Measurements from ENCODE around the gene IGSF21.

DNA sequence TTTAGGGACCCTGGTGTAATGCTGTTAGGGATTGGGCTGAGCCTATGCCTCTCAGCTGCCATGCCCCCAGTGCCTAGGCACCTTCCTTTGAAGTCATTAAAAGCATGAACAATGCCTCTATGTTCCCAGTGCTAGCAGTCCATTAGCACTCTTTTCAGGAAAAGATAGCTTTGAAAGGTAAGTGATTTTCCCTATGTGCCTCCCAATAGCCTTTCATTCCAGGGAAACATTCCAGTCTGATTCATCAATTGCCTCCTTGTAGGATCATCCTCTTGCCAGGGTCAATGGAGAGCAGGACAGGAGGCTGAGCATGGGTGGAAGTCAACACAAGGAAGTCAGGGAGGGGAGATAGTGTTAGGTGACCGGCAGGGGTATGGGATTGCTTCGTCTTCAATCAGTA, 8.6 kb upstream of the IGSF21 start:
- TF ChIP-seq ESRRA (IDR thresholded peaks at IDR 0.05; ENCODE audit: borderline replicate concordance, low read length) (no peak), CTCF (IDR thresholded peaks at IDR 0.05) (no peak), RAD21 (conservative IDR thresholded peaks at IDR 0.05 in 1 of 2, IDR thresholded peaks at IDR 0.05 in 1 of 2) (no peak), POLR2A (IDR thresholded peaks at IDR 0.05; ENCODE audit: low read length) (no peak)
